HG03175 (cell line): ENCODE measurements around the gene RAPSN.

Experiments
- ATAC-seq: cut with Tn5 transposase; IDR thresholded peaks from one replicate; pipeline ENCODE4 v1.9.1; 2021; ENCODE audit warnings: mild to moderate bottlenecking, moderate library complexity; ENCODE audit not compliant: unreplicated experiment

The RAPSN gene

GRCh38 chr11:47409440-47410369 lies 39.2 kb downstream of the RAPSN start:
- ATAC-seq = no peak

GRCh38 chr11:47408598-47409439 lies 40.1 kb downstream of the RAPSN start:
- ATAC-seq = no peak

GRCh38 chr11:47407746-47408590 lies 41.0 kb downstream of the RAPSN start, which contains the start of gene SLC39A13:
Gene SLC39A13, plus strand, starts transcription at chr11:47408590. Its CDS starts 1,505 bp downstream, at chr11:47410095.
- peak; percentile 82 for ATAC-seq

DNA sequence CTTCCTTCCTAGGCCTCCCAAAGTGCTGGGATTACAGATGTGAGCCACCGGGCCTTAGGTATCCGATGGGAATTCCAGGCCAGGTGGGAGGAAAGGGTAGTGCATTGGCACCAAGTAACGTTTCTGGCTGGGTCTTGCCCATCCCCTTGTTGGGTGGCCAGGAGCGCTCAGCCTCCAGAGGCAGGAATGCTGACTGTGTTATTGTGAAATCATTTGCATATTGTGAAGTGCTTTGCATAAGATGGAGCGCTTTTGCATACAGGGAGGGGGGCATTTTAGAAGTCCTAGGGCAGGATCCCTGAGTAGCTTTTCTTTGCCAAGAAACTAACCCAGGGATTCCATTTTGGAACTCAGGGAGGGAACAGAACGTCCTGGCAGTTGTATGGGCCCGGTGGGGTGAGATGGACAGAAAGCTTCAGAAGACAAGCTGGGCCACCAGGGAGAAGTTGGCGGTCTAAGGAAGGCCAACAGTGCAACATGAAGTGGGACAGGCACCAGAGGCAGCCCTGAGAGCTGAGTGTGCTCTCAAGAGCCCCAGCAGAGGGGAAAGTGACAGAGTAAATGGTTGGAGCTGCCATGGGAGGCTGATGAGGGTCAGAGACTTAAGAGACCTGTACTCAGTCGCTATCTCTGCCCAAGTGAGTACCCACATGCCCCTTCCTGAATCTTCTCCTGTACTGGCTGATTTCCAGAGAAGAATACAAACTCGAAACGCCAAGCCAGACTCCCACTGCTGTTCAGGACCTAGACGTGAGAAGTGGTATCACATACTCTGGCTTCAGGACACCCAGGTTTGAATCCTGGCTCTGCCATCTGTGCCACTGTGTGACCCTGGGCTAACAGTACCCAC lies 41.8 kb downstream of the RAPSN start:
- no peak for ATAC-seq

- no peak for ATAC-seq
These were observed 45.4 kb downstream of the RAPSN start for GRCh38 chr11:47403571-47403970.

DNA sequence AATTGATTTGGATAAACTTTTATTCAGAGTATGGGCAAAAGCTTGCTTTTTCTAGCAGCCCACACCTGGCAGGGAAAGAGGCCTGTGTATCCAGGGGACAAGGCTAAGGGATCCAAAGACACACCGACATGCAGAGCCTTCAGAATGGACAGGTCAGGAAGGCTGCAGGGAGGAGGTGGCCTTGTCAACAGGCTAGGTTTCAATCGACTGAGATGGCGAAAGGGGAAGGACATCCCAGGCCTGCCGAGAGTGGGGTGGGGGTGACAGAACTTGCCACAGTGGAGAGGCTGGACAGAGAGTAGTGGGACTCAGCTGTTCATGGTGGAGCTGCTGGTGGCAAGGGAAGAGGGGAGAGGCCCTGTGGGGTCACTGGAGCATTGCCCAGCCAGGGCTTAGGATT lies 45.8 kb downstream of the RAPSN start:
- ATAC-seq = no peak

- ATAC-seq = peak; percentile 79
These were observed 48.1 kb downstream of the RAPSN start for GRCh38 chr11:47400768-47401279.

- peak; percentile 57 for ATAC-seq
These were observed 48.8 kb downstream of the RAPSN start for GRCh38 chr11:47399860-47400767.

DNA sequence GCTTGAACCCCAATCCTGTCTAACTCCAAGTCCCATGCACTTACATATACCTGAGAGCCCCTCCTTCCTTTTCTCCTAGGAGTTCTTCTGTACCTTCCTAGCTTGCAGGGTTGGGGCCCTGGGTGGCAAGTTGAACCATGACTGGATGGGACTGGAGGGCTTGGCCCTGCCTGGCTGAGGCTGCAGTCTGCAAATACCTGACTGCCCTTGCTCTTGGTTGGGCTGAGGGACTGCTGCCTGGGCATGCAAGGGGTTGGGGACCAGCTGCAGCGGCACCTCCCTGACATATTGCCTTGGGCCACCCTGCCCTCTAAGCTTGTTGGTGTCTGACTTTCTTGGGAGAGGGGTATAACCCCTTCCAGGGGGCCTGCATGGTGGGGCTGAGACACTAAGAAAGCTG lies 50.4 kb downstream of the RAPSN start:
- no peak for ATAC-seq

- no peak for ATAC-seq
These were observed 50.9 kb downstream of the RAPSN start for GRCh38 chr11:47398011-47398410.

DNA sequence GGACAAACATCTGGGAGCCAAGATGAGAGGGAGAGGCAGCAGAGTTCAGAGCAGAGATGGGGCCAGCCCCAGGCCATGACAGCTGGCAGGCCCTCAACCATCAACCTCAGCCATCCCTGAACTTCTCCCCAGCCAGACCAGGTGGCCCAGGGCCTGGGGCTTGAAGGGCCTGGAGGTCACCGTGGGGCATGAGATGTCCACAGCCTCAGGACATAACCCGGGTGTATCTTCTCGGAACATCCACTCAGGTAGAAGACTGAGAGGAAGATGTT lies 53.0 kb downstream of the RAPSN start:
- no peak for ATAC-seq

GRCh38 chr11:47395223-47396048 lies 53.5 kb downstream of the RAPSN start:
- ATAC-seq = no peak

- ATAC-seq = peak; percentile 68
These were observed 54.4 kb downstream of the RAPSN start for GRCh38 chr11:47394322-47395222.

- ATAC-seq = no peak
These were observed 55.0 kb downstream of the RAPSN start for GRCh38 chr11:47394050-47394321.

GRCh38 chr11:47393163-47394049 lies 55.5 kb downstream of the RAPSN start:
- ATAC-seq = no peak

DNA sequence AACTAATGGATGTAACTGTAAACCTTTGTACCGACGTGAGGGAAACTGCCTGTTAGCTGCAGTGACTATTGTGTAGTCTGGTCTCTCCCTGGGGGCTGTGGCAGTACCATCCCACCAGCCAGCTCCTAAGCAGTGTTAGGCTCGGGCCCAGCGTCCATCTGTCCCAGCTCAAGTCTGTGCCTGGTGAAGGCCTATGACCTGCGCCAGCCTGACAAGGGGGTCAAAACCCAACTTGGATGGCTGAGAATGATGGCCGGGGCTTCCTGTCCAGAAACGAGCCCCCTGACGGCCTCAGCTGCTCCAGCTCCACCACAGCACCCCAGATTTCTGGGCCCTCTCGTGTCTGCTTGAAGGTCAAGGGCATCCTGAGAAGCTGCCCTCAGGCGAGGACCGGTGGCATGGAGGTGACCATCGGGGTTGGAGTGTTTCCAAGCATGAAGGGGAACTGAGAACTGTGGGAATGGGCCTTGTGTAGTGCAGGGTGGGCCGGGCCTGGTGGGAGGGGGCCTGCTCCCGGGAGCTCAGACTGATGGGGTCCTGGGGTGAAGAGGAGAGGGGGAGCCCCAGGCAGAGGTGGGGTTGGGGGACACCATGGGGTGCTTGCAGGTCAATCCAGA lies 56.3 kb downstream of the RAPSN start:
- ATAC-seq = no peak
